Fibroblast of pulmonary artery (primary cell): ENCODE data around the gene DOCK7.

Experiments
- DNase-seq: peaks from one replicate; pipeline ENCODE4 v3.0.0-alpha.2; 2010; ENCODE audit warnings: low read depth
- H3K4me3 ChIP-seq: replicated peaks from 2 replicates; pipeline ENCODE4 v1.5.1; 2011; ENCODE audit warnings: low read depth, mild to moderate bottlenecking, control low read depth, low read length, moderate library complexity
- CTCF ChIP-seq: IDR thresholded peaks from 2 replicates; pipeline ENCODE4 v1.5.1; 2011; ENCODE audit warnings: mild to moderate bottlenecking, control low read depth, low read length, inconsistent platforms; ENCODE audit errors: missing control alignments

Gene DOCK7

GRCh38 chr1:62691062-62691844 lies 3.1 kb upstream of the DOCK7 start:
- TF ChIP-seq CTCF: no peak
- H3K4me3 ChIP-seq: no peak overlapping the region
- DNase-seq: no peak

GRCh38 chr1:62689524-62689923 lies 1.3 kb upstream of the DOCK7 start:
- peak overlapping the region; percentile 79 for H3K4me3 ChIP-seq
- DNase-seq: peak; percentile 62
- no peak for TF ChIP-seq CTCF

- DNase-seq: peak; percentile 29
- H3K4me3 ChIP-seq: peak overlapping the region; percentile 79
- no peak for TF ChIP-seq CTCF
These were observed 500 bp upstream of the DOCK7 start for GRCh38 chr1:62688687-62689085.

- TF ChIP-seq CTCF: no peak
These were observed 724 bp downstream of the DOCK7 start for GRCh38 chr1:62687421-62687902.

GRCh38 chr1:62686822-62687221 lies 1.4 kb downstream of the DOCK7 start:
- H3K4me3 ChIP-seq: peak overlapping the region; percentile 79

More at GRCh38 chr1:62687421-62687902, 724 bp downstream of the DOCK7 start:
- DNase-seq: peak; percentile 44
- H3K4me3 ChIP-seq: peak overlapping the region; percentile 79

GRCh38 chr1:62685431-62685859 lies 2.7 kb downstream of the DOCK7 start:
- H3K4me3 ChIP-seq: no peak overlapping the region
- no peak for TF ChIP-seq CTCF
- peak; percentile 4 for DNase-seq

More at GRCh38 chr1:62686822-62687221, 1.4 kb downstream of the DOCK7 start:
- no peak for TF ChIP-seq CTCF
- no peak for DNase-seq
